GM21737 (cell line): ENCODE results near the gene ROBO2.

ENCODE experiments used
- ATAC-seq: cut with Tn5 transposase; IDR thresholded peaks from one replicate; pipeline ENCODE4 v1.9.1; 2021; ENCODE audit warnings: mild to moderate bottlenecking, moderate library complexity; ENCODE audit not compliant: unreplicated experiment

ROBO2 gene

DNA sequence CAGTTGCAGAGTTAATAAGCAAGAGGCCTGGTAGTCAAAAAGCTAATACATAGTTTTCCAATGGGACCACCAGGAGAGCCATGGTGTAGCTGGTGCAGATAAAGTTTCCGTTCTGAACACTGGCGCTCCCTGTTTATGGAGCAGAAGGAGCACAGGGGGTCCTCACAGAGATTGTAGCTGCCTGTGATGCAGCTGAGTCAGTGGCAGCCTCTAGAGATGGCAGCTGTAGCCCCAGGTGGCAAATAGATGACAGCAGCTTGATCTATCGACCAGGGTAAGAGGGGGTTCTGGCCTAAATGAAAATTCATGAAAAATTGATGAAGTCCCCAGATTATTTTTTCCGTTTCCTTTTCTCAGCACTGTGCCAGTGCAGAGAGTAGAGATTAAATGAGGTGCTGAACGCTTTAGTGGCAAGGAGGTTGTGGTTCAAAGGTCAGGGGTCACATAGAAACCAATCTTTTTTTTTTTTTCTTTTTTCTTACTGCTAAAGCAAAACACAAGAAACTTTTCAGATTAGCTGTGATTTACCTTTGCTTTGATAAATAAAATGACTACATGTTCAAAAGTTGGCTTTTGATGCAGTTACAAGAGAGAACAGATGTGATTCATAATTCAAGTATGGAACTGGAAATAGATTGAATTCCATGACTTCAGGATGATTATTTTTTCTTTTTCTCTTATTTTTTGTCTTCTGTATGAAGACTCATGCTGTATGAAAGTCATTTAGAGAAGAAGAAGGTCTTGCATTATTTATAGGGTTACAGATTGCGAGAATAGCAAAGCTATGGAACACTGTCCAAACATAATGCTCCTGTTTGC, 63.3 kb downstream of the ROBO2 start:
- ATAC-seq, result no peak

DNA sequence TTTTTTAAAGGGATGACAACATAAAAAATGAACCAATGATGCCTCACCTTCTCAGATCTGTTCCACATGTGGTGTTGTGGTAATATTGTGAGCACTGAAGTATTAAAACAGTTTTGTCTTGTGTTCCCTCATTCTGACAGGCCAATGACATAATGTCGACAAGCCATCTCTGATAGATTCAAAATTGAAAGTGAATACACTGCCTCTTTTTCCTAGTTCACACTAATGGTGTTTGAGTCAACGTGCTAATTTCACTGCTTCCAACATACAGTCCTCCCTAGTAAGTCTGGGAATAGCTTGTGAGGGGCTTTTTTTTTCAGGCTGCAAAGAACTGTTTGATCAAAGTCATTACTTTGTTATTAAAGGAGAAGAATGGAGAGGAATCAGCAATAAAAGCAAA, 82.8 kb downstream of the ROBO2 start:
- ATAC-seq, result no peak

DNA sequence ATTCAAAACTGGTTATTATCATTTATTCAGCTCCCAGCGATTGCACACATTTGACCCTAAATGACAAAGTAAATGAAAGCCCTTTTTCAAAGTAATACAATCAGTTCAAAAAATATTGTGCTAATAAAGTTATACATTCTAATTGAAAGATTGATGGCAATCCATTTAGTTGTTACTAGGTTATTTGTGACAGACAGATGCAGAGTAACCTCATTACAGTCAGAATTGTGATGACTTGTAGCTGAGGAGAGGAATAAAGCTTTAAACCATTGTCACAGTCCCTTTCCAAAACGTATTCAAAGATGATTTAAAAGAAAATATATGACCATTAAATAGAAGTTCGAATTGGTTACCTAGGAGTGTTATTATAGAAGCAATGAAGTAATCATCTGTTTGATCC, 86.1 kb downstream of the ROBO2 start:
- ATAC-seq, result no peak

DNA sequence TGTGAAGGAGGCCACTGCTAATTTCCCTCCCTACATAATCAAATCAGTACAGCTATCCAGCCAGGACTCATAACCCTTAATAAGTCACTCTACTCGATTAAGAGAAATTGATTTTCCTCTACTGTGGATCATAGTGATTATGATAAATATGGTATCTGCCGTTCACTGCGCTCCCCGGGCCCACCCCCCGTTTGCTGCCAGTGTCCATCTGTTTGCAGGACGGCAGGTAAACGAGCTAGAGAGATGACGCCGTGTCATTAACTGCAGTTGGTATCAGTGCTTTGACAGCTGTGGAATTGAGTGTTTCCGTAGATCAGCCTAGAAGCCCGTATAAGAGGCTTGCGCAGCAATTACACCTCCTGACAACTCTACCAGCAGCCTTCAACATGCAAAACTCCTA, 94.9 kb downstream of the ROBO2 start:
- no peak for ATAC-seq

GRCh38 chr3:77137559-77137958, 97.7 kb downstream of the ROBO2 start:
- ATAC-seq, result no peak

- ATAC-seq, result no peak
These were observed 99.7 kb downstream of the ROBO2 start for GRCh38 chr3:77139624-77140023.

DNA sequence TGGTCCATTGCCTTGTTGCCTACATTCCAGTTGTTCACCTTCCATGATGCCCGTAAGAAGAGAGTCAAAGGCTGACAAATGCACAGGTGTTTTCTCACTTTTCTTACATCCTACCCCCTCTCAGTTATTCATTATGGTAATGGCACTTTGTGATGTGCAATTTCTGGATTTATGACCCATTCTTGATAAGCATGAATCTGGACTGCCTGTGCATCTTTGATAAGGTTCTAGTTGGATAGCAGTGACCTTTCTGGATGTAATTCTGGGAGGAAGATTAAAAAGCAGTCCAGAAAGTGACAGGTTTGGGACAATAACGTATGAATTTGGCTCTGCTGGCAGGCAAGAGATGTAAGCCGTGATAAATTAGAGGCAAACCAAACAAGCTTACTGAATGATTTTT, 101.5 kb downstream of the ROBO2 start:
- no peak for ATAC-seq

- ATAC-seq, result no peak
These were observed 102.7 kb downstream of the ROBO2 start for GRCh38 chr3:77142578-77142977.

GRCh38 chr3:77146004-77146403, 106.1 kb downstream of the ROBO2 start:
- no peak for ATAC-seq

- no peak for ATAC-seq
These were observed 108.1 kb downstream of the ROBO2 start for GRCh38 chr3:77147836-77148578.

DNA sequence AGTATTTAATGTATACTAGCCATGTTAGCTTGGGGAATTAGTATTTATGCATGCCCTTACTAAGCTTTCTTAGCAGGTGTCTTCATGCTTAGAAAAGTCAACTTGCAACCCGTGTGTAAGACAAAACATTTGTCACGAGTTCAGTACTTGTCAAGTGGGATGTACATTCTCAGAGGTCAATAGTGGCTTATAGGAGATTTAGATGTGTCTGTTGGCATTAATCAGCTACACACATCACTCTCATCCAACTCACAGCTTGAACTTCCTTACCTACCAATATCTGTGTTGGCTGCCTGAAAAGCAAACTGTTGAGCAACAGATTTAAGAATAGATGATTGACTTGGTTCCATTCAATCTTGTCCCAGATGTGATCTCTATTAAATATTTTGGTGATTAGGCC, 109.5 kb downstream of the ROBO2 start:
- no peak for ATAC-seq

DNA sequence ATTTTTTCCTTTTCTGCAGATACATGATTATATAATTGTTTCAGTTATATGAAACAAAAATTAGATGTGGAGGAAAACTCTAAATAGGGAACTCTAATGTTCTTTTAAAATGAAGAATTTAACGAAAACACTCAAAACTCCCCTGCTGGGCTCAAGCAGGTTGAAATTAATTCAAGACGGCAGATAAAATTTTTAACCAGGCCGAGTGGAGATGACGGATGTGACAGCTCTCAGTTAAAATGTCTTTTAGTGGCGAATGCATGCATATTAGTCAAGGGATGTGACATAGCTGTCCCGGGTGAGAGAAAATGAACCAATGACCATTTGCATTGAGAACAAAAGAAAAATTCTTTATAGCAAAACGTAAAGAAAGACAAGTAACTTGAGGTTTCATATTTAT, 110.1 kb downstream of the ROBO2 start:
- ATAC-seq, result no peak

GRCh38 chr3:77150759-77151158, 110.9 kb downstream of the ROBO2 start:
- ATAC-seq, result no peak

DNA sequence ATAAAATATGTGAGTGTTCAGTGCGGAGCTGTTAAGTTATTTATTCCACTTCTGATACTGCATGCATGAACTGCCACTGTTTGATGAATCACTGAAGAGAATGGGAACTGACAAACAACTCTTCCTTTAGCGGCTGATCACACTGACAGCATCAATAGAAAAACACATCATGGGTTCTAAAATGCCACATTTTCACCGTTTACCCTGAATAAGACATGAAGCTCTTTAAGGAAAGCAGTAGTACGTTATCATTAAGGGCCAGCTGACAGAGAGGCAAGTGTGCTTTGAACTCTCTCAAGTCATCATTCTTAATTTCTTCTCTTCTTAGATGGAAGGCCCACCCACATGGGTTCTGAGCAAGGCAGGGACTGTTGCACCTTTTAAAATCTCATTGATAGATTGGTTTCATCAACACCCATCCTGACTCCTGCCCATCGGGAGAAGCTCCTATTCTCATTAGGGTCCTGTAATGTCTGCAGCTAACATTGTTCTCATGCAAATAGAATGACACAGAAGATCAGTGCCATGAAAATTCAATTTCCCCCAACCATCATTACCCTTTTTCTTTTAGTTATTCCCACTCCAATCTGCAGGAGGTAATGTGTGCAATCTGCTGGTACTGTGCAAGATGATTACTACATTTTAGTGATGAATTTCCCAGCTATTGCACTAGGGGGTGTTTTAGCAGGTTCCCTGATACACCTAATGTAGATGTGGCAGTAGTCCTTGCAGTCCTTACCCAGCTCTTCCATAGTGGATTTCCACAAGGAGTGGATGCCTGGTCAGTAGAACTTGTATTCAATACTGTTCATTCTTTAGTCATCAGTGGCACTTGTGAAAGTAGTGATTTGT, 119.1 kb downstream of the ROBO2 start:
- no peak for ATAC-seq

DNA sequence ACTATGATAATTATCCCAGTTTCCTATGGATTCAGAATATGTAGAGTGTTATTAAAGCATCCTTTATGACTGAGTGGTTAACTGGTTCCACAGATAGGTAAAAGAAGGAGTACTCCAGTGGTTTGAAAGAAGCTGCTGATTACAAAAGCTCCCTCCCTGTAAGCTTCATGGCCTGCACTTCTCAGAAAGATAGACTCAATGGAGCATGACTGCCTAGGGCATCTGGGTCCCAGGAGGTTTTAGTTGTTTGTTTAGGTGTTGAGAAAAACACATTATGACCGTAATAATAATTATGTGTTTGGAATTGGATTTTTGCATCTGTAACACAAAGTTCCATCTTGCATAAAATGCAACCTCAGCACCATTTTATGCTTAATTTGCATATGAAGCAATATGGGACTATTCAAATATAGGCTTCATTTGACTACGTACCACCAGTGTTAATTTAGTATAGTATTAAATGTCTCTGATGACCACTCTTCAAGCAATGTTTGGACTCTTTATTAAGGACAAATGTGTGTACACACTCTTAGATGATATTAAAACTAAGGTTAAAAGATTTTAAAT, 121.1 kb downstream of the ROBO2 start:
- ATAC-seq, result no peak

DNA sequence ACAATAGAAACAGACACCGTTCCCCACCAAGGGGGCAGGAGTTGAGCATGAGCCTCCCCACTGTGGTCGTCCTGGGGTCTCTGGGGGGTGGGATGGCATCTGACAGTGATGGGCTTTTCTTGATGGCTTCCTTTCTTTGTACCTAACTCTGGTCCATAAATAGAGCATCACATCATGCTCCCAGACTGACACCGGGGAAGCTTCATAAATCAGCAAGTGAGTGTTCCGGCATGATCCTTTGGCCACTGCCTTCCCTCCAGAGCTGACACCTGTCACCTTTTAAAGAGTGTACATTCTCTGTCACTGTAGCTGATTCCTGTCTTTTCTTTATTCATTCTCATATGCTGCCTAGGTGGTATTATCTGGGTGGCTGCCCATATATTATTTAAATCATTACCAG, 129.9 kb downstream of the ROBO2 start:
- ATAC-seq, result no peak

DNA sequence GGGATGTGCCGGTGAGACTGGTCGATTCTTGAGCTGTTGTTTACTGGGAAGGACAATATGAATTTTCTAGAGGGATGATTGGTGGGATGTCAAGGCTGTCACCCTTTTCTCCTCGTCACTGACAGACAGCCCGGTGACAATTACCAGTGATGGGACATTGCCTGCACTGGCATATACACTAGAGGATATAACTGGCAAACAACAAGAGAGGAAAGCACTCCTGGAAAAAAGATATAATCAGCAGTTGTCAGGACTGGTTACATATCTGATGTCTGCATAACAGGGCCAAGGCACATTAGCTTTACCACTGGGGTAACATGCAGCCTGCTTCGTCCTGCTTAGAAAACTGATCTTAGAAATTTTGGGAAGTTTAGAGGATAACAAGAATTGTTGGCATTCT, 131.1 kb downstream of the ROBO2 start:
- ATAC-seq, result no peak

GRCh38 chr3:77179762-77180161, 139.9 kb downstream of the ROBO2 start:
- no peak for ATAC-seq

DNA sequence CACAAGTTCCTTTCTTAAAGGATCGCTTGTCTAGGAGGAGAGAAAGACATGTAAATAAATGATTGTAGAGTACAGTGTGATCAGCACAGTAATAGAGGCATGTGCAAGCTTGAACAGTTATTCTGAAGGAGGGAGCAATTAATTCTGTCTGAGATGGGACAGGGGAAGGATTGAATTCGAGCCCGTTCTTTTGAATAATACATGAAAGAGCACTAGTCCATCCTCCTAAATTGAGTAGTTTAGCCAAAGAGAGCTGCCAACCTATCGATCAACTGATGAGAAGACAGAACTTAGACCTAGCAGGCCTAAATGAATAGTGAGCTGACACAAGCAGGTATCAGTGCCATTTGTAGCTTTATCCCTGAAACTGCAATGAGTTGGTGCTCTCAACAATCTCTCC, 142.4 kb downstream of the ROBO2 start:
- no peak for ATAC-seq

GRCh38 chr3:77186319-77186718, 146.4 kb downstream of the ROBO2 start:
- ATAC-seq, result no peak

DNA sequence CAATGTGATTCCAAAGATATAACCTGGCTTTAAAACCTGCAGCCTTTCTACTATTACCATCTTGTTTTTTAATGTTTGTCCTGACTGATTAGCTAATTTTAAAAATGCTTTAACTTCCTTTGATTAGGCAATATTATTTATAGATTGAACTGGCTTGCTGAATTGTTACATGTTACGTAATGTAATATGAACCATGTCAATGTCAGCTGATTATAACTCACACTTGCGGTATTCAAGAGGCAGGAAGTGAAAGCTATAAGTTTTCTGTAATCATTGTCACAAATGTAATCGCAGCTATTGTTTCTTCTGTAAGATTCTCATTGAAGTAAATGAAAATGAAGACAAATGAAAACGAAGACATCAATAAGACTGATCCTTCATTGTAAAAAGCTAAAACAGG, 146.8 kb downstream of the ROBO2 start:
- no peak for ATAC-seq
